K562 (cell line): Measurements from ENCODE around the gene RAB3C. TPM values are rescaled to one million over a fixed set of nuclear protein-coding genes. Genes with fewer than 3 reads are reported as not detected.
A peak's percentile ranks its signal among the peaks of the same experiment; 100 is the strongest.

ENCODE experiments used
- ATAC-seq: fragments of 200-7000 bp; cut with Tn5 transposase; 3 replicates; pipeline ENCODE4 v1.9.1; 2020; ENCODE audit warnings: moderate library complexity
- BruUV-seq: library from RNA; stranded (reverse); fragments of 400-500 nt; replicated peaks from 2 replicates; lab custom pipeline; 2021; lab: Mats Ljungman, UMichigan
- CTCF ChIA-PET: fragments of 300-600 bp; formaldehyde crosslinking; extraction: SDS; loops from one replicate; lab custom pipeline; 2021; ENCODE audit warnings: low intra/inter-chr PET ratio; lab: Yijun Ruan, JAX
- POLR2A ChIA-PET: fragments of 300-600, 350-650 bp; sonication (Branson Sonifier 250); formaldehyde crosslinking; extraction: SDS; loops from one replicate; lab custom pipeline; 2021; ENCODE audit warnings: antibody characterized with exemption, inconsistent platforms; lab: Yijun Ruan, JAX
- DNase-seq, 4 experiments: peaks; one replicate each; pipeline versions ENCODE4 v3.0.0 to v3.0.0-alpha.2; 2011 to 2018; ENCODE audit warnings: low spot score in 3 of 4, mixed read lengths in 3 of 4; ENCODE audit errors: extremely low read depth in 1 of 4
- FAIRE-seq: peaks from 2 replicates; lab custom pipeline; 2011; peaks lifted over from hg19 to GRCh38; lab: Jason Lieb, UNC
- H2AFZ ChIP-seq: 2 replicates; pipeline ENCODE4 v1.6.0; 2011; ENCODE audit warnings: low read depth, low read length, control low read depth, inconsistent platforms
- H3K27ac ChIP-seq: fragments of 200-600 bp; 3 replicates; pipeline ENCODE4 v1.8.0; 2011; ENCODE audit warnings: low read depth, mild to moderate bottlenecking, control low read depth, inconsistent platforms, low read length, moderate library complexity, mixed read lengths; ENCODE audit errors: extremely low read depth
- H3K27me3 ChIP-seq, 2 experiments: fragments of 300-600 bp in 1 of 2; 2 replicates in 1 of 2; 3 replicates in 1 of 2; pipeline versions ENCODE4 v1.6.0 to v1.8.0; 2011; ENCODE audit warnings: inconsistent platforms in 2 of 2, low read length in 2 of 2, mild to moderate bottlenecking in 1 of 2, mixed read lengths in 1 of 2, moderate library complexity in 1 of 2; ENCODE audit not compliant: control insufficient read depth in 2 of 2, insufficient read depth in 2 of 2
- H3K36me3 ChIP-seq: fragments of 300-600 bp; 3 replicates; pipeline ENCODE4 v1.8.0; 2011; ENCODE audit warnings: mild to moderate bottlenecking, low read length, inconsistent platforms; ENCODE audit not compliant: control insufficient read depth, insufficient read depth
- H3K4me1 ChIP-seq, 2 experiments: fragments of 200-600 bp in 1 of 2; replicated peaks in 1 of 2; 2 replicates in 1 of 2; 3 replicates in 1 of 2; pipeline versions ENCODE4 v1.5.1 to v1.8.0; 2011; ENCODE audit warnings: inconsistent platforms in 2 of 2, low read length in 2 of 2, mild to moderate bottlenecking in 1 of 2, mixed read lengths in 1 of 2, moderate library complexity in 1 of 2; ENCODE audit not compliant: control insufficient read depth in 2 of 2, insufficient read depth in 2 of 2
- H3K4me2 ChIP-seq: 2 replicates; pipeline ENCODE4 v1.6.1; 2011; ENCODE audit warnings: low read length, control low read depth, inconsistent platforms, mixed read lengths; ENCODE audit not compliant: insufficient read depth
- H3K4me3 ChIP-seq: fragments of 200-600 bp; sonication (generic), shearing (Covaris generic); 2 replicates; pipeline ENCODE4 v1.5.1; 2016; ENCODE audit warnings: control low read depth, inconsistent platforms
- H3K79me2 ChIP-seq: fragments of 200-600 bp; 3 replicates; pipeline ENCODE4 v1.8.0; 2011; ENCODE audit warnings: low read length, inconsistent platforms; ENCODE audit not compliant: control insufficient read depth, insufficient read depth
- H3K9ac ChIP-seq, 2 experiments: 2 replicates each; pipeline versions ENCODE4 v1.6.0 to v1.6.1; 2011; ENCODE audit warnings: low read depth in 2 of 2, low read length in 2 of 2, control low read depth in 1 of 2, inconsistent platforms in 1 of 2, mild to moderate bottlenecking in 1 of 2, mixed read lengths in 1 of 2; ENCODE audit not compliant: insufficient read depth in 1 of 2
- H3K9me1 ChIP-seq: one replicate; pipeline ENCODE4 v1.6.0; 2011; ENCODE audit warnings: inconsistent platforms, mild to moderate bottlenecking, low read length, moderate library complexity; ENCODE audit not compliant: control insufficient read depth, insufficient read depth
- H3K9me3 ChIP-seq: replicated peaks from 2 replicates; pipeline ENCODE4 v1.5.1; 2011; ENCODE audit warnings: low read depth, low read length, inconsistent platforms; ENCODE audit not compliant: control insufficient read depth, insufficient read depth
- H4K20me1 ChIP-seq: replicated peaks from 2 replicates; pipeline ENCODE4 v1.6.1; 2011; ENCODE audit warnings: low read length, inconsistent platforms, mixed read lengths; ENCODE audit not compliant: control insufficient read depth, insufficient read depth
- GABPB1 ChIP-seq: sonication (generic); formaldehyde crosslinking; IDR thresholded peaks from 2 replicates; pipeline ENCODE4 v1.8.0; 2022; ENCODE audit warnings: mild to moderate bottlenecking, missing genetic modification reagents
- HNRNPK ChIP-seq: fragments of 200-400 bp; formaldehyde crosslinking; IDR thresholded peaks from one replicate; pipeline ENCODE4 v1.6.1; 2018; ENCODE audit warnings: mild to moderate bottlenecking, low read depth, low read length; ENCODE audit not compliant: poor library complexity, severe bottlenecking
- NEUROD1 ChIP-seq: fragments of 150-350 bp; IDR thresholded peaks from 2 replicates; pipeline ENCODE4 v1.6.1; 2014; ENCODE audit warnings: borderline replicate concordance, low read length, low read depth; ENCODE audit not compliant: partially characterized antibody
- PHTF2 ChIP-seq: fragments of 250-450 bp; sonication (Bioruptor Pico); IDR thresholded peaks from 2 replicates; pipeline ENCODE4 v1.5.0; 2021; ENCODE audit warnings: mild to moderate bottlenecking
- PYGO2 ChIP-seq: fragments of 450-650 bp; IDR thresholded peaks from 2 replicates; pipeline ENCODE4 v1.6.1; 2016; ENCODE audit warnings: mild to moderate bottlenecking, missing genetic modification characterization, moderate library complexity, missing compliant biosample characterization
- RAD21 ChIP-seq, 2 experiments: fragments of 250-450 bp in 1 of 2; fragments of 450-650 bp in 1 of 2; sonication (Bioruptor Pico) in 1 of 2; formaldehyde crosslinking in 1 of 2; IDR thresholded peaks in 1 of 2; conservative IDR thresholded peaks in 1 of 2; 2 replicates each; pipeline versions ENCODE4 v1.4.0 to v1.8.0; 2020 to 2022; ENCODE audit warnings: mild to moderate bottlenecking in 2 of 2, moderate library complexity in 1 of 2
- SAFB2 ChIP-seq: fragments of 200-400 bp; formaldehyde crosslinking; IDR thresholded peaks from 2 replicates; pipeline ENCODE4 v1.6.1; 2018; ENCODE audit warnings: borderline replicate concordance, low read length, low read depth, moderate library complexity; ENCODE audit not compliant: severe bottlenecking
- WGBS: fragments of 100-300 bp; shearing (Covaris generic); methylation state at CpG from one replicate; pipeline ENCODE4 v1.1.6; 2016; ENCODE audit warnings: low coverage, mixed read lengths; ENCODE audit not compliant: insufficient coverage; ENCODE audit errors: missing lambda C conversion rate; 5-methylcytosine and 5-hydroxymethylcytosine counted together
- in situ Hi-C: fragments of 300-500 bp; cut with MboI; formaldehyde crosslinking; loops from 4 replicates; pipeline ENCODE4 v1.15.0; 2018; ENCODE audit warnings: inconsistent platforms, mixed read lengths
- intact Hi-C: fragments of 100-400 bp; cut with micrococcal nuclease; formaldehyde crosslinking; loops from 2 replicates; pipeline ENCODE4 v1.14.2; 2022
- polyA plus RNA-seq, 8 experiments: library from polyadenylated mRNA; depleted of rRNA in 4 of 8; stranded (reverse) in 5 of 8; unstranded in 3 of 8; fragments of >200 nt; fragmentation: Nextera tagmentation in 2 of 8; fragmentation: Illumina TruSeq in 1 of 8; extraction: Ambion mirVana in 2 of 8; extraction: Trizol in 1 of 8; gene quantifications; 2 replicates each; pipeline versions ENCODE4 v1.2.1 to v1.2.3, GENCODE V29; 2011 to 2014; ENCODE audit warnings: inconsistent platforms in 1 of 8, missing spikeins in 1 of 8
- total RNA-seq, 7 experiments: library from RNA; depleted of rRNA in 6 of 7; stranded (reverse); fragments of >200 nt in 6 of 7; fragmentation: Illumina TruSeq in 2 of 7; extraction: Trizol in 2 of 7; gene quantifications; 2 replicates each; pipeline versions ENCODE4 v1.2.1 to v1.2.3, GENCODE V29; 2011 to 2021; ENCODE audit warnings: low replicate concordance in 1 of 7

Gene RAB3C
- total and polyA plus RNA-seq, 9 of the 15 experiments (the other 6 are each of a cell fraction or from before 2014, with no cell fraction given) = not detected

- H3K4me1 ChIP-seq = no peaks in the 10 kb centered on the region
- H3K9me1 ChIP-seq = no peaks in the 10 kb centered on the region
- no peak for TF ChIP-seq GABPB1 (CRISPR knock-in tag)
- TF ChIP-seq PYGO2 (tag) = no peak
- no peak for TF ChIP-seq PHTF2 (CRISPR knock-in tag)
- TF ChIP-seq HNRNPK = peak; percentile 69
- TF ChIP-seq SAFB2 = no peak
- TF ChIP-seq RAD21 (CRISPR knock-in tag; conservative IDR thresholded peaks at IDR 0.05 in 1 of 2, IDR thresholded peaks at IDR 0.05 in 1 of 2) = no peak
- no peak for TF ChIP-seq NEUROD1
- TF ChIP-seq, all 486 proteins: peak for 1
- Histone ChIP-seq H3K27me3 (no peaks in the 10 kb centered on the region), H4K20me1 (no peaks in the 10 kb centered on the region), H3K4me3 (no peak overlapping the region), H3K79me2 (no peaks in the 10 kb centered on the region), H3K9me3 (no peaks in the 10 kb centered on the region), H2AFZ (no peak overlapping the region), H3K9ac (no peak overlapping the region), H3K4me2 (no peak overlapping the region), H3K27ac (no peak overlapping the region), H3K36me3 (no peaks in the 10 kb centered on the region)
- BruUV-seq = no TSS peak
- 0% methylated on average over 1 of the region's 4 CpGs for WGBS
- FAIRE-seq = no peak
- ChIA-PET CTCF (no interaction called here), POLR2A (no interaction called here)
- ATAC-seq = no peak
- in situ Hi-C loops = no loop called here
- DNase-seq = no peak
- intact Hi-C loops = no loop called here
Measured at GRCh38 chr5:58565033-58565432, 17.8 kb upstream of the RAB3C start.
